Nephron progenitor cell (in vitro differentiated cells): ENCODE measurements around the gene RPS6KA2.

ENCODE experiments used
- DNase-seq: peaks from one replicate; pipeline ENCODE4 v3.0.0; 2021
- H3K27ac Mint-ChIP-seq: 2 replicates; pipeline ENCODE4 v1.8.0; 2021; ENCODE audit warnings: mild to moderate bottlenecking, moderate library complexity, mixed read lengths
- H3K27me3 Mint-ChIP-seq: 2 replicates; pipeline ENCODE4 v1.8.0; 2021; ENCODE audit warnings: mild to moderate bottlenecking, low read depth, mixed read lengths; ENCODE audit not compliant: poor library complexity
- H3K36me3 Mint-ChIP-seq: 2 replicates; pipeline ENCODE4 v1.8.0; 2021; ENCODE audit warnings: low read depth, mixed read lengths
- H3K4me1 Mint-ChIP-seq: 2 replicates; pipeline ENCODE4 v1.8.0; 2021; ENCODE audit warnings: mixed read lengths
- H3K4me3 Mint-ChIP-seq: 2 replicates; pipeline ENCODE4 v1.8.0; 2021; ENCODE audit warnings: mild to moderate bottlenecking, moderate library complexity, mixed read lengths
- H3K9me3 Mint-ChIP-seq: 2 replicates; pipeline ENCODE4 v1.8.0; 2021; ENCODE audit warnings: mild to moderate bottlenecking, moderate library complexity, mixed read lengths
- TF ChIP-seq, protein P1 (sequence below): fragments of 200-600 bp; sonication (generic); IDR thresholded peaks from 2 replicates; pipeline ENCODE4 v1.5.0; 2021; ENCODE audit warnings: antibody characterized with exemption

RPS6KA2 gene

GRCh38 chr6:166627033-166627874, at the start of gene RPS6KA2:
RPS6KA2 (minus strand) TSS chr6:166627251; CDS start chr6:166627019, 232 bp downstream.
- Mint-ChIP-seq H3K4me3 (peak within 1 kb of the TSS; percentile 85), H3K27ac (peak within 1 kb of the TSS; percentile 98), H3K36me3 (no peaks in the 10 kb centered on the region), H3K27me3 (peaks cover 71% of the 10 kb centered on the region), H3K9me3 (peaks cover 4% of the 10 kb centered on the region), H3K4me1 (peaks cover 23% of the 10 kb centered on the region)
- DNase-seq, result peak; percentile 100
- TF ChIP-seq, protein P1, sequence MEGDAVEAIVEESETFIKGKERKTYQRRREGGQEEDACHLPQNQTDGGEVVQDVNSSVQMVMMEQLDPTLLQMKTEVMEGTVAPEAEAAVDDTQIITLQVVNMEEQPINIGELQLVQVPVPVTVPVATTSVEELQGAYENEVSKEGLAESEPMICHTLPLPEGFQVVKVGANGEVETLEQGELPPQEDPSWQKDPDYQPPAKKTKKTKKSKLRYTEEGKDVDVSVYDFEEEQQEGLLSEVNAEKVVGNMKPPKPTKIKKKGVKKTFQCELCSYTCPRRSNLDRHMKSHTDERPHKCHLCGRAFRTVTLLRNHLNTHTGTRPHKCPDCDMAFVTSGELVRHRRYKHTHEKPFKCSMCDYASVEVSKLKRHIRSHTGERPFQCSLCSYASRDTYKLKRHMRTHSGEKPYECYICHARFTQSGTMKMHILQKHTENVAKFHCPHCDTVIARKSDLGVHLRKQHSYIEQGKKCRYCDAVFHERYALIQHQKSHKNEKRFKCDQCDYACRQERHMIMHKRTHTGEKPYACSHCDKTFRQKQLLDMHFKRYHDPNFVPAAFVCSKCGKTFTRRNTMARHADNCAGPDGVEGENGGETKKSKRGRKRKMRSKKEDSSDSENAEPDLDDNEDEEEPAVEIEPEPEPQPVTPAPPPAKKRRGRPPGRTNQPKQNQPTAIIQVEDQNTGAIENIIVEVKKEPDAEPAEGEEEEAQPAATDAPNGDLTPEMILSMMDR, result no peak

DNA sequence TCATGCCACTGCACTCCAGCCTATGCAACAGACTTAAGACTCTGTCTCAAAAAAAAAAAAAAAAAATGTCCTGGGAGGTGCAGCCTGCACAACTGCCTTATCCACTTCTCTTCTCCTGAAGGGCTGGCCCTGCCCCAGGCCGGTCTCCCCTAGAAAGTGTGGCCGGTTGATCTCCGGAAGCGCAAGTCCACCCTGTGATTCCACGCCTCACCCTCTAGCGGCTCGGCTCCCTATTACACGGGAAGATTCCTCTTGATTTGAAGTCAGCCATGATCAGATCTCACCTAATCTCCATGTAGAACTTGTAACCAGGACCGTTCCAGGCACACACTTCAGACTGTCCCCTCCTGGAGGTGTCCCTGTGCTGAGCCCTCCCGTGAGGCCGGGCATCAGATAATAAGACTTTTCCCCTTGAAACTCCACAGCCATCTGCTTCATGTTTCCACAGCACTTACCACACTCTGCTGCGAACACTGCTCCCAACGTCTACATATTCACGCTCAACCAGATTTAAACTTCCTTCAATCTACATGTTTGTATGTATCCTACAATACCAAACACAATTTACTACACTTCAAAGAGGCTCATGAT, 49.3 kb upstream of the RPS6KA2 start:
- peaks cover 18% of the 10 kb centered on the region for H3K9me3 Mint-ChIP-seq

GRCh38 chr6:166675736-166676135, 48.7 kb upstream of the RPS6KA2 start:
- H3K4me3 Mint-ChIP-seq, result no peak overlapping the region
- H3K36me3 Mint-ChIP-seq, result peaks cover 7% of the 10 kb centered on the region
- TF ChIP-seq, protein P1, result no peak
- no peak for DNase-seq
- peaks cover 40% of the 10 kb centered on the region for H3K4me1 Mint-ChIP-seq
- no peaks in the 10 kb centered on the region for H3K27me3 Mint-ChIP-seq
- peaks cover 18% of the 10 kb centered on the region for H3K9me3 Mint-ChIP-seq
- H3K27ac Mint-ChIP-seq, result no peak overlapping the region

More for the DNA sequence above, 49.3 kb upstream of the RPS6KA2 start:
- no peak overlapping the region for H3K4me3 Mint-ChIP-seq
- H3K36me3 Mint-ChIP-seq, result peaks cover 7% of the 10 kb centered on the region
- TF ChIP-seq, protein P1, result no peak
- no peak overlapping the region for H3K27ac Mint-ChIP-seq
- no peak for DNase-seq
- H3K27me3 Mint-ChIP-seq, result no peaks in the 10 kb centered on the region
- peaks cover 36% of the 10 kb centered on the region for H3K4me1 Mint-ChIP-seq

GRCh38 chr6:166673309-166673708, 46.3 kb upstream of the RPS6KA2 start:
- H3K36me3 Mint-ChIP-seq, result peaks cover 3% of the 10 kb centered on the region
- H3K4me3 Mint-ChIP-seq, result no peak overlapping the region
- TF ChIP-seq, protein P1, result no peak
- DNase-seq, result no peak
- H3K27me3 Mint-ChIP-seq, result no peaks in the 10 kb centered on the region
- peaks cover 9% of the 10 kb centered on the region for H3K9me3 Mint-ChIP-seq
- peaks cover 38% of the 10 kb centered on the region for H3K4me1 Mint-ChIP-seq
- H3K27ac Mint-ChIP-seq, result no peak overlapping the region

- peaks cover 3% of the 10 kb centered on the region for H3K9me3 Mint-ChIP-seq
- H3K36me3 Mint-ChIP-seq, result no peaks in the 10 kb centered on the region
- TF ChIP-seq, protein P1, result no peak
- no peak overlapping the region for H3K27ac Mint-ChIP-seq
- no peak for DNase-seq
- H3K4me3 Mint-ChIP-seq, result no peak overlapping the region
- H3K4me1 Mint-ChIP-seq, result peaks cover 42% of the 10 kb centered on the region
- H3K27me3 Mint-ChIP-seq, result no peaks in the 10 kb centered on the region
Observed at GRCh38 chr6:166672624-166673206, 45.7 kb upstream of the RPS6KA2 start.
